ENCODE results near the gene XPR1.

GRCh38 chr1:180881806-180882509, 250.1 kb downstream of the XPR1 start:
- TF ChIP-seq SMC3 (IDR thresholded peaks at IDR 0.05; ENCODE audit: borderline replicate concordance, low read length) (peak; percentile 88), PBX3 (IDR thresholded peaks at IDR 0.05; ENCODE audit: insufficient replicate concordance, low read depth, low read length) (no peak), RFX5 (IDR thresholded peaks at IDR 0.05; ENCODE audit: low read depth, low read length) (no peak), ZNF274 (IDR thresholded peaks at IDR 0.05; ENCODE audit: insufficient read depth, insufficient read length) (no peak)
- TF ChIP-seq, protein P1, sequence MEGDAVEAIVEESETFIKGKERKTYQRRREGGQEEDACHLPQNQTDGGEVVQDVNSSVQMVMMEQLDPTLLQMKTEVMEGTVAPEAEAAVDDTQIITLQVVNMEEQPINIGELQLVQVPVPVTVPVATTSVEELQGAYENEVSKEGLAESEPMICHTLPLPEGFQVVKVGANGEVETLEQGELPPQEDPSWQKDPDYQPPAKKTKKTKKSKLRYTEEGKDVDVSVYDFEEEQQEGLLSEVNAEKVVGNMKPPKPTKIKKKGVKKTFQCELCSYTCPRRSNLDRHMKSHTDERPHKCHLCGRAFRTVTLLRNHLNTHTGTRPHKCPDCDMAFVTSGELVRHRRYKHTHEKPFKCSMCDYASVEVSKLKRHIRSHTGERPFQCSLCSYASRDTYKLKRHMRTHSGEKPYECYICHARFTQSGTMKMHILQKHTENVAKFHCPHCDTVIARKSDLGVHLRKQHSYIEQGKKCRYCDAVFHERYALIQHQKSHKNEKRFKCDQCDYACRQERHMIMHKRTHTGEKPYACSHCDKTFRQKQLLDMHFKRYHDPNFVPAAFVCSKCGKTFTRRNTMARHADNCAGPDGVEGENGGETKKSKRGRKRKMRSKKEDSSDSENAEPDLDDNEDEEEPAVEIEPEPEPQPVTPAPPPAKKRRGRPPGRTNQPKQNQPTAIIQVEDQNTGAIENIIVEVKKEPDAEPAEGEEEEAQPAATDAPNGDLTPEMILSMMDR (IDR thresholded peaks at IDR 0.05 in 2 of 3, conservative IDR thresholded peaks at IDR 0.05 in 1 of 3; ENCODE audit: control insufficient read depth in 2 of 3, extremely low read depth in 1 of 3, insufficient read depth in 1 of 3, low read depth in 3 of 3, low read length in 3 of 3), result peak; percentile 38 to 66 (median 49); a peak in 5 of 6 replicates
